Lower leg skin (tissue), 3 donors: Measurements from ENCODE around the gene NXPH2.

ENCODE experiments used
- POLR2A ChIP-seq, 2 donors: fragments of 450-650 bp; IDR thresholded peaks; one replicate each; pipeline ENCODE4 v1.6.1; 2016 to 2017; ENCODE audit warnings: antibody characterized with exemption in 2 of 2, mild to moderate bottlenecking in 1 of 2, moderate library complexity in 1 of 2
- TF ChIP-seq, protein P1 (sequence below), 3 donors: fragments of 450-650 bp; IDR thresholded peaks; one replicate each; pipeline ENCODE4 v1.5.1; 2016; ENCODE audit warnings: antibody characterized with exemption in 3 of 3, mild to moderate bottlenecking in 3 of 3, moderate library complexity in 2 of 3

DNA sequence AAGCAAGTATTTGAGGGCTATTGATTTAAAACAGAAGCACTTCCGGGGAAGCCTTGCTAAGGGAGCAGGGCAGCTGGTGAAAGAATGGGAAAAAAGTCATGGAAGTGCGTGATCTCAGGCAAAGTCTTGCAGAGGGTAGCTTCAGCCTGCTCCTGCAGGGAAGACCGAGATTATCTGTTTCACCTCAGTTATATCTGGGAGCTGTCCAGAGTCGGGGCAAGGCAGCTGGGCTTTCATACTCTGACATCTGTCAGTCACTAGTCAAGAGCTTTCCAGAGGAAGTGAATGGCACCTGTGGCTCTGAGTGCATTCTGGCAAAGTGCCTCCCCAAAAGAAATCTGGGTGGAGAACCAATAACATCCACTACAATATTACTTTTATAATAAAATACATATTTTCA, 8.7 kb downstream of the NXPH2 start:
- TF ChIP-seq, protein P1, sequence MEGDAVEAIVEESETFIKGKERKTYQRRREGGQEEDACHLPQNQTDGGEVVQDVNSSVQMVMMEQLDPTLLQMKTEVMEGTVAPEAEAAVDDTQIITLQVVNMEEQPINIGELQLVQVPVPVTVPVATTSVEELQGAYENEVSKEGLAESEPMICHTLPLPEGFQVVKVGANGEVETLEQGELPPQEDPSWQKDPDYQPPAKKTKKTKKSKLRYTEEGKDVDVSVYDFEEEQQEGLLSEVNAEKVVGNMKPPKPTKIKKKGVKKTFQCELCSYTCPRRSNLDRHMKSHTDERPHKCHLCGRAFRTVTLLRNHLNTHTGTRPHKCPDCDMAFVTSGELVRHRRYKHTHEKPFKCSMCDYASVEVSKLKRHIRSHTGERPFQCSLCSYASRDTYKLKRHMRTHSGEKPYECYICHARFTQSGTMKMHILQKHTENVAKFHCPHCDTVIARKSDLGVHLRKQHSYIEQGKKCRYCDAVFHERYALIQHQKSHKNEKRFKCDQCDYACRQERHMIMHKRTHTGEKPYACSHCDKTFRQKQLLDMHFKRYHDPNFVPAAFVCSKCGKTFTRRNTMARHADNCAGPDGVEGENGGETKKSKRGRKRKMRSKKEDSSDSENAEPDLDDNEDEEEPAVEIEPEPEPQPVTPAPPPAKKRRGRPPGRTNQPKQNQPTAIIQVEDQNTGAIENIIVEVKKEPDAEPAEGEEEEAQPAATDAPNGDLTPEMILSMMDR (IDR thresholded peaks at IDR 0.05): no peak
- TF ChIP-seq POLR2A (IDR thresholded peaks at IDR 0.05): no peak
